ENCODE results near the gene SP1. TPM values are rescaled to one million over a fixed set of nuclear protein-coding genes. Genes with fewer than 3 reads are reported as not detected.

SP1 gene
- total and polyA plus RNA-seq, 9 donors: 25.7 to 109 (median 85.9) TPM

GRCh38 chr12:53343969-53344368 is 36.0 kb upstream of the SP1 start:
- intact Hi-C loops (cut with DNase I): loop anchor here in 1 of 4 donors (2.0 kb wide), 1 partner anchor 19 kb away; no protein-coding TSS in a partner anchor
- no peaks in the 10 kb centered on the region for H3K36me3 ChIP-seq
- DNase-seq: no peak
- no peak overlapping the region for H3K4me3 ChIP-seq
- WGBS, 3 donors: 94 to 98% (median 97%) methylated on average over 4 of the region's 4 CpGs
- no peaks in the 10 kb centered on the region for H3K27me3 ChIP-seq
- H3K27ac ChIP-seq: peak overlapping the region in 1 of 2 donors; percentile 73
- H3K4me1 ChIP-seq (ENCODE audit: insufficient read depth): peaks cover 3% of the 10 kb centered on the region
- no peaks in the 10 kb centered on the region for H3K9me3 ChIP-seq
- TF ChIP-seq EP300 (IDR thresholded peaks at IDR 0.05) (no peak), POLR2A (IDR thresholded peaks at IDR 0.05) (no peak)
- TF ChIP-seq, protein P1, sequence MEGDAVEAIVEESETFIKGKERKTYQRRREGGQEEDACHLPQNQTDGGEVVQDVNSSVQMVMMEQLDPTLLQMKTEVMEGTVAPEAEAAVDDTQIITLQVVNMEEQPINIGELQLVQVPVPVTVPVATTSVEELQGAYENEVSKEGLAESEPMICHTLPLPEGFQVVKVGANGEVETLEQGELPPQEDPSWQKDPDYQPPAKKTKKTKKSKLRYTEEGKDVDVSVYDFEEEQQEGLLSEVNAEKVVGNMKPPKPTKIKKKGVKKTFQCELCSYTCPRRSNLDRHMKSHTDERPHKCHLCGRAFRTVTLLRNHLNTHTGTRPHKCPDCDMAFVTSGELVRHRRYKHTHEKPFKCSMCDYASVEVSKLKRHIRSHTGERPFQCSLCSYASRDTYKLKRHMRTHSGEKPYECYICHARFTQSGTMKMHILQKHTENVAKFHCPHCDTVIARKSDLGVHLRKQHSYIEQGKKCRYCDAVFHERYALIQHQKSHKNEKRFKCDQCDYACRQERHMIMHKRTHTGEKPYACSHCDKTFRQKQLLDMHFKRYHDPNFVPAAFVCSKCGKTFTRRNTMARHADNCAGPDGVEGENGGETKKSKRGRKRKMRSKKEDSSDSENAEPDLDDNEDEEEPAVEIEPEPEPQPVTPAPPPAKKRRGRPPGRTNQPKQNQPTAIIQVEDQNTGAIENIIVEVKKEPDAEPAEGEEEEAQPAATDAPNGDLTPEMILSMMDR (IDR thresholded peaks at IDR 0.05): no peak

DNA sequence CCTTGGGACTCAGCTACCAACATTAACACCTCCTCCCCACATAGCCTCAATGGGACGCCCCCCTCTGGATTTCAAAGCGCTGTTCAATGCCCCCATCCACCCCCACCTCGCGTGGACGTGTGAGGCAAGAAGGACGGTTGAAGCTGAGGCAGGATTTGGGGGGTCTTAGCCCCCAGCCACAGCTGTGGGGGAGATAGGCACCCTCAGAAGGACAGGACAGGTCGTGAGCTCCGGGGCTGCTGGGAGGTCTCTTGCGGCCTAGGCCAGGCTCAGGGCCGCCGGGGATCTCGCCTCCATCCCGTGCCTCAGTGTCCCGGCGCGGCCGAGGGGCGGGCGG is 35.5 kb upstream of the SP1 start:
- no peak for TF ChIP-seq POLR2A (IDR thresholded peaks at IDR 0.05)
- no peak for TF ChIP-seq EP300 (IDR thresholded peaks at IDR 0.05)
- TF ChIP-seq, protein P1 (IDR thresholded peaks at IDR 0.05): no peak
- Histone ChIP-seq H3K4me3 (peak overlapping the region; percentile 50), H3K4me1 (ENCODE audit: insufficient read depth) (peaks cover 3% of the 10 kb centered on the region), H3K9me3 (no peaks in the 10 kb centered on the region), H3K27ac (peak overlapping the region; percentile 46 to 73), H3K36me3 (no peaks in the 10 kb centered on the region), H3K27me3 (no peaks in the 10 kb centered on the region)
- 2 to 8% (median 3%) methylated on average over 8 to 19 of the region's 19 CpGs for WGBS, 3 donors
- intact Hi-C loops (cut with DNase I): loop anchor here in 1 of 4 donors (2.0 kb wide), 1 partner anchor 20 kb away; no protein-coding TSS in a partner anchor
- peak in 1 of 5 donors; percentile 20 for DNase-seq

DNA sequence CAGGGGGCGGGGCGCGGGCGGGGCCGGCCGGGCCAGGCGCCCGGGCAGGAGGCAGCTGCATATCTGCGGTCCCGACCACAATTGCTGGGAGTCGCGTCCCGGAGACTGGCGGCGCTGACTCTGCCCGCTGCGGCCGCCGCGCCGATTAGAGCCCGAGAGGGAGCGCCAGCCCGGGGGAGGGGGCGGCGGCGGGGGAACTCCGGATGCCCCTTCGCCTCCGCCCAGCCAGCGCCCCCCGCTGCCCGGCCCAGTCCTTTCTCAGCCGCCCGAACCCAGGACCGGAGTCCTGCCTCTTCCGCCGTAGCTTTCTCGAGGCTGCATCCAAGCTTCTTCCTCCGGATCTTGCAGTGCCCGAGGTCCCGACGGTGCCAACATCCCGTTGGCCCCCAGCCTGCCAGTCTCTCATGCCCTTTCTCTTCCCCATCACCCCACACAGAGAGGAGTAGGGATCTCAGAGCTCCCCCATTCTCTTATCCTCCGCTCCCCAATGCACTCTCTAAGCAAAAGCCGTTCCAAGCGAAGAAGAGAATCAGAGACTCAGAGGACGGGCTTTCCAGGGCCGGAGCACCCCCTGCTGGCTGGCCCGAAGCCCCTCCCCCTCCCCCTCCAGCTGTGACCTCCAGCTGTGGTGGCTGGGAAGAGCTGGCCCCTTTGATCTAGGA is 35.0 kb upstream of the SP1 start:
- peaks cover 3% of the 10 kb centered on the region for H3K4me1 ChIP-seq (ENCODE audit: insufficient read depth)
- intact Hi-C loops (cut with DNase I): loop anchor here in 2 of 4 donors (1.0 to 2.0 kb wide), 2 partner anchors 20 kb away; no protein-coding TSS in a partner anchor
- 0 to 1% (median 1%) methylated on average over 48 to 49 of the region's 50 CpGs for WGBS, 3 donors

GRCh38 chr12:53345486-53346188 is 34.3 kb upstream of the SP1 start:
- no peak overlapping the region for H3K4me3 ChIP-seq
- H3K4me1 ChIP-seq (ENCODE audit: insufficient read depth): peaks cover 3% of the 10 kb centered on the region
- 13 to 22% (median 14%) methylated on average over 10 of the region's 10 CpGs for WGBS, 3 donors
- no peaks in the 10 kb centered on the region for H3K27me3 ChIP-seq
- intact Hi-C loops (cut with DNase I): loop anchor here in 2 of 4 donors (1.0 to 2.0 kb wide), 2 partner anchors 20 to 21 kb away; no protein-coding TSS in a partner anchor
- no peaks in the 10 kb centered on the region for H3K36me3 ChIP-seq
- H3K9me3 ChIP-seq: no peaks in the 10 kb centered on the region
- DNase-seq: peak in 3 of 5 donors; percentile 23 to 57 (median 51)
- H3K27ac ChIP-seq: peak overlapping the region in 1 of 2 donors; percentile 73
- TF ChIP-seq POLR2A (IDR thresholded peaks at IDR 0.05) (no peak), EP300 (IDR thresholded peaks at IDR 0.05) (no peak)
- TF ChIP-seq, protein P1 (IDR thresholded peaks at IDR 0.05): no peak

More for the DNA sequence above, 35.0 kb upstream of the SP1 start:
- Histone ChIP-seq H3K27ac (peak overlapping the region; percentile 46 to 73), H3K9me3 (no peaks in the 10 kb centered on the region), H3K27me3 (no peaks in the 10 kb centered on the region), H3K36me3 (no peaks in the 10 kb centered on the region), H3K4me3 (peak overlapping the region; percentile 50)
- DNase-seq: peak; percentile 80 to 88 (median 85)
- TF ChIP-seq, protein P1 (IDR thresholded peaks at IDR 0.05): peak; percentile 74 to 83 (median 76)
- no peak for TF ChIP-seq EP300 (IDR thresholded peaks at IDR 0.05)
